ENCODE data around the gene AUTS2.

GRCh38 chr7:69992938-69993337, 394.7 kb downstream of the AUTS2 start:
- TF ChIP-seq CTCF (conservative IDR thresholded peaks at IDR 0.05; ENCODE audit: low read depth, low read length), result no peak
- TF ChIP-seq EZH2 (IDR thresholded peaks at IDR 0.05; ENCODE audit: borderline replicate concordance, low read depth, low read length, poor library complexity, severe bottlenecking), result no peak

Data from A673 (cell line).